Breast epithelium (tissue), 3 donors: ENCODE measurements around the gene MOGAT1.

Experiments
- CTCF ChIP-seq, 3 donors: fragments of 450-650 bp; IDR thresholded peaks; one replicate each; pipeline ENCODE4 v1.5.1; 2016 to 2017; ENCODE audit warnings: antibody characterized with exemption in 3 of 3, mild to moderate bottlenecking in 3 of 3, moderate library complexity in 3 of 3
- POLR2AphosphoS5 ChIP-seq, 3 donors: sonication (generic); formaldehyde crosslinking; IDR thresholded peaks; one replicate each; pipeline ENCODE4 v1.6.1; 2017; ENCODE audit warnings: antibody characterized with exemption in 3 of 3

GRCh38 chr2:222641336-222641735 is 30.1 kb upstream of the MOGAT1 start:
- no peak for TF ChIP-seq POLR2AphosphoS5 (IDR thresholded peaks at IDR 0.05)
- TF ChIP-seq CTCF (IDR thresholded peaks at IDR 0.05) = no peak
